ENCODE results near the gene PABPC1L.
A peak's percentile ranks its signal among the peaks of the same experiment; 100 is the strongest.

The PABPC1L gene

GRCh38 chr20:44966030-44966961 is 56.4 kb downstream of the PABPC1L start, which contains the start of gene STK4:
Gene STK4, plus strand, starts transcription at chr20:44966512. Its CDS starts 57 bp downstream, at chr20:44966569.
- peak; percentile 96 for DNase-seq (ENCODE audit: low spot score)

GRCh38 chr20:44967207-44967807 is 57.4 kb downstream of the PABPC1L start:
- DNase-seq (ENCODE audit: low spot score) = peak; percentile 65

GRCh38 chr20:44969300-44969894 is 59.5 kb downstream of the PABPC1L start:
- no peak for DNase-seq (ENCODE audit: low spot score)

GRCh38 chr20:44970243-44970757 is 60.4 kb downstream of the PABPC1L start:
- no peak for DNase-seq (ENCODE audit: low spot score)

DNA sequence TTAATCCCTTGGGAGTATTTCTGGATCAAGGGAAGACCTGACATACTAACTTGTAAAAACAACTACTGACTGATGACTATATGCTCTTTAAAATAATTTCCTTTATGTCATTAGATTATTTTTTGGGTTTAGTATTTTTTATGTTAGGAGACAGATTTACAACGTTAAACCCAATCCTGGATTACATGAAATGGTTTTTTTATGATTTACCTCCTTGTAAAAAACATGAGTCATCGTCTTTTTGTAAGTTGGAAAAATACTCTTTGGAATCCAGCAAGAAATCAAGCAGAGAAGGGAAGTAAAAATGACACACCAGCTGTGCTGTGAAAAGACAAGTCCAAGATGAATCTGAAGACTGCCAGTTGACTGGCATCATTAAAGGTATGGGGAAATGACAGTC is 63.2 kb downstream of the PABPC1L start:
- DNase-seq (ENCODE audit: low spot score) = no peak

- no peak for DNase-seq (ENCODE audit: low spot score)
Measured at GRCh38 chr20:44976698-44977097, 66.8 kb downstream of the PABPC1L start.

DNA sequence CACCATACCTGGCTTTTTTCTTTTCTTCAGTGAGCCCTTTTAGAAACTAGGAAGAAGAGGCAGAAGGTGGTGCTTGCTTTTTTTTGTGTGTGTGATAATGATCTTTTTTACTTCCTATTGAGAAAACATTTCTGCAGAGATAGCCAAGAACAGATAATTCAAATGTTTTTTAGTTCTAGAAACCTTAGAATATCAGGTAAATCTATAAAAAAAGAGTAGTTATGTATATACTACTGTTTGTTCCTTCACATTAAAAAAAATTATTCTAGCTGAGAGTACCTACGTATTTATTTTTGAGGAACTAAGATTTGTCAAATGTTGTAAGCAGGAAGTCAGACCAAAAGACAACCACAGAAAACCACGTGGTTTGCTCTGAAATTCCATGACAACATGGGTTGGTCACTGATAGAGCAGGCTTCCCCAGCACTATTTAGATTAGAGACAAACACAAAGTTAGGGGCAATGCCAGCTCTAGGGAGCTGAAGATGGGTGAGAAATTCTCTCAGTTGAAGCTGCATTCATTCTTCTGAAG is 69.3 kb downstream of the PABPC1L start:
- peak; percentile 64 for DNase-seq (ENCODE audit: low spot score)

GRCh38 chr20:44981736-44982406 is 72.0 kb downstream of the PABPC1L start:
- no peak for DNase-seq (ENCODE audit: low spot score)

- DNase-seq (ENCODE audit: low spot score) = no peak
Measured at GRCh38 chr20:44983093-44983674, 73.3 kb downstream of the PABPC1L start.

DNA sequence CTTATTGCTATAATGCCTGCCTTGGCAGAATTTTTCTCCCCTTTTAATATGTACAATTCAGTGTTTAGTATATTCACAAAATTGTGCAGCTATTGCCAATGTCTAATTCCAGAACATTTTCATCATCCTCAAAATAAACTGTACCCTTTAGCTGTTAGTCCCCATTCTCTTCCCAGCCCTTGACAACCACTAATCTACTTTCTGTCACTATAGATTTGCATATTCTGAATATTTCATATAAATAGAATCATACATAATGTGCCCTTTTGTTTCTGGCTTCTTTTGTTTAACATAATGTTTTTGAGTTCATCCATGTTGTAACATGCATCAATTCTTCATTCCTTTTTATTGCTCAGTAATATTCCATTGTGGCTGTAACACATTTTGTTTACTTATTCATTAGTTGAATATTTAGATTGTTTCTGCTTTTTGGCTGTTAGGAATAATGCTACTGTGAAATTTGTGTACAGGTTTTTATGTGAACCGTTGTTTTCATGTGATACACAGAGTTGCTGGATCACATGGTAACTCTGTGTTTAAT is 78.8 kb downstream of the PABPC1L start:
- no peak for DNase-seq (ENCODE audit: low spot score)
